SK-N-SH (cell line): ENCODE results near the gene CA9.
"Not testable (repeated sequence)": the region's sequence is repeated elsewhere in the genome, so short reads cannot be mapped to it uniquely, and the experiment has no call there.

Source experiments
- CTCF ChIP-seq: fragments of 200-600 bp; sonication (generic); IDR thresholded peaks from 2 replicates; pipeline ENCODE4 v1.6.1; 2017; ENCODE audit warnings: antibody characterized with exemption, mild to moderate bottlenecking, moderate library complexity
- EZH2phosphoT487 ChIP-seq: fragments of 200-600 bp; sonication (generic); IDR thresholded peaks from 2 replicates; pipeline ENCODE4 v1.6.1; 2017; ENCODE audit warnings: low read depth, mixed run types, mild to moderate bottlenecking, antibody characterized with exemption, moderate library complexity, borderline replicate concordance
- JUND ChIP-seq: IDR thresholded peaks from 2 replicates; pipeline ENCODE4 v1.4.0; 2012
- MEF2A ChIP-seq: IDR thresholded peaks from 2 replicates; pipeline ENCODE4 v1.4.0; 2012; ENCODE audit warnings: low read depth, borderline replicate concordance
- POLR2AphosphoS5 ChIP-seq: IDR thresholded peaks from 2 replicates; pipeline ENCODE4 v1.6.1; 2012; ENCODE audit warnings: low read depth, low read length
- SIN3A ChIP-seq: IDR thresholded peaks from 2 replicates; pipeline ENCODE4 v1.6.1; 2012; ENCODE audit warnings: low read depth, mild to moderate bottlenecking, low read length, moderate library complexity, borderline replicate concordance
- YY1 ChIP-seq: IDR thresholded peaks from 2 replicates; pipeline ENCODE4 v1.4.0; 2012; ENCODE audit warnings: low read depth, mild to moderate bottlenecking

GRCh38 chr9:35638751-35639150 lies 35.0 kb upstream of the CA9 start:
- TF ChIP-seq SIN3A, POLR2AphosphoS5, YY1, EZH2phosphoT487, CTCF, MEF2A, JUND: not testable (repeated sequence)
